Measurements from ENCODE around the gene RAB10.
A peak's percentile ranks its signal among the peaks of the same experiment; 100 is the strongest.
"Not testable (repeated sequence)": the region's sequence is repeated elsewhere in the genome, so short reads cannot be mapped to it uniquely, and the experiment has no call there.

RAB10 gene

DNA sequence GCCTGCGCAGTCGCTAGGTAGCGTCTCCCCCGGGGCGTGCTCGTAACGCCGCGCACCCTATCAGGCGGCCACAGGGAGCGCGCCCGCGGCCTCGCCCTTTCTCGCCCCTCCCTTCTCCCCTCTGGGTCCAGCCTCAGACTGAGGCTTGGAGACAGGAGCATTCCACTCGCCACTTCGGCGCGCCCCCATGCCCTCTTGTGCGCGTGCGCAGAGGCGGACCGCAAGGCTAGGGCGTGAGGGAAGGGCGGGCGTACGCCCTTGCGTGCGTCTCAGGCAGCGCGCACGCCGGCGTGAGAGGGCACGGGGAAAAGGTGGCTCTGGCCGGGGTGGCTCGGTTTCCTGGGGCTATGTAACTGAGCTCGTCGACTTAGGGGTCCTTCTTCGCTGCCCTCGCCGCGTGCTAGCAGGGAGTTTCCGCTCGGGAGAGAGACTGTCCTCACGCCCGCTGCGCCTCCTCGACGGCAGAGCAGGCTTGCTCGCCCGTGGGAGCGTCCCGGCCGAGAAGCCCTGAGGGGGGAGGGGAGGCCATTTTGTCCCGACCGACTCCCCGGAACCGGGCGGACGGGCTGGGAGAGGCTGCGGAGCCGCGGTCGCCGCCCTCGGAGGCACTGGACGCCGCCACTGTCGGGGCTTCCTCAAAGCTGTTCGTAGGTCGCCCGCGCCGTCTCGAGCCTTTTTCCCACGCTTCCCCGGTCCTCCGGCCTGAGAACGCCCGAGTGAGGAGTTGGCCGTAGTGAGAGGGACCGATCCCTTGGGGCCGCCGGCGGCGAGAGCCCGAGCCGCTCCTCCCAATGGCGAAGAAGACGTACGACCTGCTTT lies at the start of gene RAB10:
Gene RAB10, plus strand, starts transcription at position 267 of the 819 bp plus-strand sequence. Its CDS starts 525 bp downstream, at position 792.
- peak; percentile 96 to 99 (median 98) for DNase-seq (ENCODE audit: low read depth in 2 of 3, low spot score in 1 of 3)

DNA sequence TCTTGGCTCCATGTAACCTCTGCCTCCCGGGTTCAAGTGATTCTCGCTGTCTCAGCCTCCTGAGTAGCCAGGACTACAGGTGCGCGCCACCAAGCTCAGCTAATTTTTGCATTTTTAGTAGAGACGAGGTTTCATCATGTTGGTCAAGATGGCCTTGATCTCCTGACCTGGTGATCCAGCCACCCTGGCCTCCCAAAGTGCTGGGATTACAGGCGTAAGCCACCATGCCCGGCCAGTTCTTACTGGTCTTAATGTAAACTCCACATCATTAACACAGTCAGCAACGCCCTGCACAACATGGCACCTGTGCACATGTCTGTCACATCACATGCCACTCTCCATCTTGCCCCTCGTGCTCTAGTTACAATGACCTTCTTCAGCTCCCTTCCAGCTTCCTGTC lies 45.8 kb upstream of the RAB10 start:
- no peak for DNase-seq (ENCODE audit: low read depth in 2 of 3, low spot score in 1 of 3)

DNA sequence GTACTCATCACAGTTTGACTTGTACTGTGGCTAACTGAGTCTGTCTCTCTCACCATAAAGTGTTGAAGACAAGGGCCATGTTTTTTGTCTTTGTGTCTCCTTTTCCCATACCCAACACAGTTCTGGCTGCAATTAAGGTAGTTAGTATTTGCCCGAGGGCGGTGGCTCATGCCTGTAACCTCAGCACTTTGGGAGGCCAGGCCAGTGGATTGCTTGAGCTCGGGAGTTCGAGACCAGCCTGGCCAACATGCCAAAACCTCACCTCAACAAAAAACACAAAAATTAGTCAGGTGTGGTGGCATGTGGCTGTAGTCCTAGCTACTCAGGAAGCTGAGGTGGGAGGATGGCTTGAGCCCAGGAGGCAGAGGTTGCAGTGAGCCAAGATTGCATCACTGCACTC lies 44.7 kb upstream of the RAB10 start:
- no peak for DNase-seq (ENCODE audit: low read depth in 2 of 3, low spot score in 1 of 3)

DNA sequence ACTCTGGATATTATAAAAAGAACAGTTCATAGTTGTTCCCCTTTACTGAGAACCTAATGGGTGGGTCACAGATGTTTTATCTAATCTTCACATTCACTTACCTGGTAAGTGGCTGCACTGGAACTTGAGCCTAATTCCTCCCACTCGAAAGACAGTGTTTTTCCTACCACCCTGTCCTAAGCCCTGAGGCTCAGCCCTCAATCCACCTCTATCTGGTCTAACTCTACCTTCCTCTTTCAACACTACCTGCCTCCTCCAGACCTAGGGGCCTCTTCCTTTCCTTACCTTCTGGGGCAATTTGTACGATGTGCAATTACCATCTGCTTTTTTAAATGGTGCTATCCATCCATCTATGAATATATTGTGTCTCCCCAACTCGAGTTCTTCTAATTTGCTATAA lies 41.9 kb upstream of the RAB10 start:
- no peak for DNase-seq (ENCODE audit: low read depth in 2 of 3, low spot score in 1 of 3)

DNA sequence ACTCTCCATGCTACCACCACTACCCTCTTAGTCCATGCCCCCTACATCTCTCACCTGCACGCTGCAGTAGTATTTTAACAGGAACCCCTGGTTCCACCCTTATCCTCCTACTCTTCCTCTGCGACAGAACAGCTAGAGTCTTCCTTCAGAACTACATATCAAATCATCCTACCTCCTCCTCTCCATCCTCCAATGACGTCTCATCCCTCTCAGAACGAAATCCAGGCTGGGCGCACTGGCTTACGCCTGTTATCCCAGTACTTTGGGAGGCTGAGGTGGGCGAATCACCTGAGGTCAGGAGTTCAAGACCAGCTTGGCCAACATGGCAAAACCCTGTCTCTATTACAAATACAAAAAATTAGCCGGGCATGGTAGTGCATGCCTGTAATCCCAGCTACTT lies 41.3 kb upstream of the RAB10 start:
- no peak for DNase-seq (ENCODE audit: low read depth in 2 of 3, low spot score in 1 of 3)

DNA sequence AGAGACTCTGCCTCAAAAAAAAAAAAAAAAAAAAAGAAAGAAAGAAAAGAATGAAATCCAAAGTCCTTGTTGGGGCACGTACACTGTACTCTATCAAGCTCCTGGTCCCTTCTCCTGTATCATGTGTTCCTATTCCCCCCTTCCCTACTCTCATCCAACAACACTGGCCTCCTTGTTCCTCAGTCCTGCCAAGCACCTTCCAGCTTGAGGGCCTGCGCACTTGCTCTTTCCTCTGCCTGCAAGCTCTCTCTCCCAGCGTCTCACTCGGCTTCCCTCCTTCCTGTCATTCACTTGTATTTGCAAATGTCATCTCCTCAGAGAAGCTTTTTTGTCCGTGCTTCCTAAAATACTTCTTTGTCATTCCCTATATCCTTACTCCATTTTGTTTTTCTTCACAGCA lies 40.8 kb upstream of the RAB10 start:
- no peak for DNase-seq (ENCODE audit: low read depth in 2 of 3, low spot score in 1 of 3)

DNA sequence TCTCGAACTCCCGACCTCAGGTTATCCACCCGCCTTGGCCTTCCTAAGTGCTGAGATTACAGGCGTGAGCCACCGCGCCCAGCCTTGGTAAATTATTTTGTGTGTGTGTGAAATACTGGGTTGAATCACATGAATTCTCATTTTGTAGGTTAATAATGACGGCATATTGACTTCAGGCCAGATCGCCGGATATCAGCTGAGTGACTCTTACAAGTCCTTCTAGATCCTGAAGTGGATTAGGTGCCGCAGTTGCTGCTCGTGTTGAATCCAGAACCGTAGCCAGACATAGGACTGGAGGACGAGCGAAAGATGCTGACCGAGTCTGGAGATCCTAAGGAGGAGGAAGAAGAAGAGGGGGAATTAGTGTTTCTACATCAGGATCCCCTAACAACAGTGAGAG lies 39.4 kb upstream of the RAB10 start:
- no peak for DNase-seq (ENCODE audit: low read depth in 2 of 3, low spot score in 1 of 3)

DNA sequence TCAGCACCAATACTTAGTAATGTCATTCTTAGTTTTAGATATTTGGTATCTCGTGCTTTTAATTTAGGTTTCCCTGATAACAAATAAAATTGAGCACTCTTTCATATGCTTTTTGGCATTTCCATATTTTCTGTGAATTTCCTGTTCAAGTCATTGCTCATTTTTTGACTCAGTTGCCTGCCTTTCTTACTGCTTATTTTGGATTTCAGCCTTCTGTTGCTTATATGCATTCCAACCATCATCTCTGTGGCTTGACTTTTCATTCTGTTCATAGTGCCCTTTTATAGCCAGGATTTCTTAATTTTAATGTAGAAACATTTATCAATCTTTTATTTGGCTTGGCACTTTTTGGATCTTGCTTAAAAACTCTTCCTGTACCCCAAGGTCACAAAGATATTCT lies 37.0 kb upstream of the RAB10 start:
- no peak for DNase-seq (ENCODE audit: low read depth in 2 of 3, low spot score in 1 of 3)

DNA sequence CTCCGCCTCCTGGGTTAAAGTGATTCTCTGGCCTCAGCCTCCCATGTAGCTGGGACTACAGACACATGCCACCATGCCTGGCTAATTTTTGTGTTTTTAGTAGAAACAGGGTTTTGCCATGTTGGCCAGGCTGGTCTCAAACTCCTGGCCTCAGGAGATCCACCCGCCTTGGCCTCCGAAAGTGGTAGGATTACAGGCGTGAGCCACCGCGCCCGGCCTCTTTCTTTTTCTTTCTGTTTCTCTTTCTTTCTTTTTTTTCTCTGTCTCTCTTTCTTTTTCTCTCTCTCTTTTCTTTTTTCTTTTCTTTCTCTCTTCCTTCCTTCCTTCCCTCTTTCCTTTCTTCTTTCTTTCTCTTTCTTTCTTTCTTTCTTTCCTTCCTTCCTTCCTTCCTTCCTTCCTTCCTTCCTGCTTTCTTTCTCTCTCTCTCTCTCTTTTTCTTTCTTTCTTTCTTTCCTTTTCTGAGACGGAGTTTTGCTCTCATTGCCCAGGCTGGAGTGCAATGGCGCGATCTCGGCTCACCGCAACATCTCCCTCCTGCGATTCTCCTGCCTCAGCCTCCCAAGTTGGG lies 35.0 kb upstream of the RAB10 start:
- DNase-seq (ENCODE audit: low read depth in 2 of 3, low spot score in 1 of 3), result not testable (repeated sequence)

DNA sequence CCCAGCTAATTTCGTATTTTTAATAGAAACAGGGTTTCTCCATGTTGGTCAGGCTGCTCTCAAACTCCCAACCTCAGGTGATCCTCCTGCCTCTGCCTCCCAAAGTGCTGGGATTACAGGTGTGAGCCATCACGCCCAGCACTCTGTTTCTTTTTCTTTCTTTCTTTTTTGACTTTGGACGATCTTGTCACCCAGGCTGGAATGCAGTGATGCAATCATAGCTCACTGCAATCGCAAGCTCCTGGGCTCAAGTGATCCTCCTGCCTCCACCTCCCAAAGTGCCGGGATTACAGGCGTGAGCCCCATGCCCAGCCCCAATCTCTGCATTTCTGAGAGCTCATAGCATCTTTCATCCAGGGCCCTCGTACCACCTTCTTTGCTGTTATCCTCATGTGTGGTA lies 34.5 kb upstream of the RAB10 start:
- DNase-seq (ENCODE audit: low read depth in 2 of 3, low spot score in 1 of 3), result not testable (repeated sequence)

DNA sequence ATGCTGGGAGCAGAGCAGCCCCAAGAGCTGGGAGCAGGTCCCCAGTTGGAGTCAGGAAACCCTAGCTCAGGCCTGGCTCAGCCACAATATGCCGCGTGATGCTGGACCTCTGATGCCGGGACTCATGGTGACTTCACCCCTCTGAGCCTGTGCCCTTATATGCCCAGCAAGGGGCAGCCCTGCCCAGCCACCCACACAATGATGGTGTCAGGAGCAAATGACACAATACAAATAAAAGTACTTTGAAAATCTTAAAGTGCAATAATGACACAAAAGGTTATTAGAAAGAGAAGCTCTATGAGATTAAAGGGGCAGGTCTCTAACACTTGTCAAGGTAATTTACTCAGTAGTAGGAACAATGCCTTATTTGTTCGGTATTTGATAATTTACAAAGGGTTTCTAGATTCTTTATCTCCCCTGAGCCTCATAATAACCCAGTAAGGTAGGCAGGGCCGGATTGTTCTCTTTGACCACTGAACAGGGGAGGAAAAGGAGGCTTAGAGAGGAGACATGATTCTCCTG lies 33.3 kb upstream of the RAB10 start:
- no peak for DNase-seq (ENCODE audit: low read depth in 2 of 3, low spot score in 1 of 3)

DNA sequence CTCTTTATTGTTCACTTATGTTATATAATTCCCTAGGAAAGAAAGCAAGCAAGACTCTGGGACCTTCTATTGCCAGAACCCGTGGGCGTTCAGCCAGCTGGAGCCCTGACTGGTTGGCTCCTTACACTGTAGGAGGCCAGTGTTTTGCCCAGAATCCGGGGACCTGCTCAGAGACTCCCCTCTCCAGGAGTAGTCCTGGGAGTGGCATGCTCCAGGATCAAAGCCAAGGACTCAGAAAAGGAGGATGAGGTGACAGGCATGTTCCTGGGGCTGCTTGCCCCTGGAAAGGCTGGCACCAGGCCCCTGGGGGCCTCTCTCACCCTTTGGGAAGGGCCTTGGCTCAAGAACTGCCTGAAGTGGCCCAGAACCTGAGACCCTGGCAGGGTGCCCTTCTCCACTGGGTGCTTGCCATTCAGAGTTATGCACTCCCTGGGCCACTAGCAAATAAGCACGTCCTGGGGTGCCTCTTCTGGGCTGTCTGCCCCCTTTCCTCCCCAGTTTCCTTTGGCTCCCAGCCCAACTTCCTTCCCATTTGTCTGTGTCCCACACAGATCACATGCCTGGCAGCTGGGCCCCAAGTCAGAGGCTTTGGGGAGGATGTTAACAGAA lies 32.0 kb upstream of the RAB10 start:
- DNase-seq (ENCODE audit: low read depth in 2 of 3, low spot score in 1 of 3), result no peak

DNA sequence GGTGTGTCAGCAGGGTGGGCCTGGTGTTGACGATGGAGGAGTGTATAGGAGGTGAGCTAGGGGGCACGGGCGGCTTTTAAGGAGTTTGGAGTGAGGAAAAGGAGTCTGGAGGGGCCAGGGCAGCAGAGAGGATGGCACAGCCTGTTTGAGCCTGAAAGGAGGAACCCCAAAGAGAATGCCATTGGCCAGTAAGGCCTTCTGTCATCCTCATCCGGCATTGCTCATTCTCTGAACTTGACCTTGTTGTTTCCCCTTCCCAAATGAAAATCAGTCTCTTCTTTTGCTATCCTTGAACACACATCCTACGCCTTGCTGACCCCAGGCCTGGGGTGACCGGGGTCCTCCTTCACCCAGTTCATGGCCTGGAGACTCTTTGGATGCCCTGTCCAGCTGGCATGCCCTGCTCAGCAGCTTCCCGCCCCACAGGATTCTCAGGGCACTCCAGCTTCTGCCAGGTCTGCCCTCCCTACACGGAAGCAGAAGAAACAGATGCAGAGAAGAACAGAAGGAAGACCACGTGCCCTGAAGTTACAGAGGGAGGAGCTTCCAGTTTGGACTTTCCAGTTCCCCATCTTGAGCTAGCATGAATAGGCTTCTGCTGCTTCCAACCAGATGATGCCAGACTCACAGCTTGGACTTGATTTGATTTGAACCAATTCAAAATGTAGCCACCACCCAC lies 31.1 kb upstream of the RAB10 start:
- DNase-seq (ENCODE audit: low read depth in 2 of 3, low spot score in 1 of 3), result no peak

DNA sequence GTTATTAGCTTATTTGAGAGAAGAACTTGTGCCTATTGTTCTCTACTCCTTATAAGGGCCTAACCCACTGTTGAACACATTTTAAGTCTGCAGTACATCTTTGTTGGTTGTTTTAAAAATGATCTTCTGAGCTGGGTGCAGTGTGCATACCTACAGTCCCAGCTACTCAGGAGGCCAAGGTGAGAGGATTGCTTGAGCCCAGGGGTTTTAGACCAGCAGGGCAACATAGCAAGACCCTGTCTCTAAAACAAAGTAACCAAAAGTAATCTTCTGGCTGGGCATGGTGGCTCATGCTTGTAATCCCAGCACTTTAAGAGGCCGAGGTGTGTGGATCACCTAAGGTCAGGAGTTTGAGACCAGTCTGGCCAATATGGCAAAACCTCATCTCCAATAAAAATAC lies 25.8 kb upstream of the RAB10 start:
- DNase-seq (ENCODE audit: low read depth in 2 of 3, low spot score in 1 of 3), result no peak

DNA sequence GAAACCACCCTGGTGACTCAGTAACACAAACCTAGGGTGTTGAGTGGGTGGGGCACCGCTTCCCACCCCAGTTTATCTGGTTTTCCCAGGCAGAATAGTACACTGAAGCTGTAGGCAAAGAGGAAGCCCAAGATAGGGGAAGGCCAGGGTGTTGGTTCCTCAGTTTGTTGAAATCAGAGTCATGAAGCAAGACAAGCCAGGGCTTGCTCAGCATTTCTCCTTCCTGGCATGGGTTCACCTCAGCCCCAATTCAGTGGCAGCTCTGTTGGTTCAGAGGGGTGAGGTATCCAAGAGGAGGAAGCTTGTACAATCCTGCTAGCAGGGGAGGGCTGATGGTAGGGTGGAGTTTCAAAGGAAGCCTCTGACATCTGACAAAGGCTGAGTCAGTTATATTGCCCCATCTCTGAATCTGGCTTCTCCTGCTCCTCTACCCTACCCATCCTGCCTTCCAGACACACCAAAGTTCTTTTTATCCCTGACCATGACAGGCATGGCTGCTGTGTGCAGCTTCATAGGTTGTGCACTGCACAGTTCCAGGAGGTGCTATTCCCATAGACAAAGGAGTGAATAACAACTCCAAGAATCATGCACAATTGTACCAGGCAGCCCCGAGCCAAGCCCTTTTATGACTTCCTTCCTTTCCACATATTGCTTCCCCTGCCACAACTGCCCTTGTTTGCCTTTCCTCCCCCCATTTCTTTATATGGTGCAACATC lies 24.9 kb upstream of the RAB10 start:
- no peak for DNase-seq (ENCODE audit: low read depth in 2 of 3, low spot score in 1 of 3)

DNA sequence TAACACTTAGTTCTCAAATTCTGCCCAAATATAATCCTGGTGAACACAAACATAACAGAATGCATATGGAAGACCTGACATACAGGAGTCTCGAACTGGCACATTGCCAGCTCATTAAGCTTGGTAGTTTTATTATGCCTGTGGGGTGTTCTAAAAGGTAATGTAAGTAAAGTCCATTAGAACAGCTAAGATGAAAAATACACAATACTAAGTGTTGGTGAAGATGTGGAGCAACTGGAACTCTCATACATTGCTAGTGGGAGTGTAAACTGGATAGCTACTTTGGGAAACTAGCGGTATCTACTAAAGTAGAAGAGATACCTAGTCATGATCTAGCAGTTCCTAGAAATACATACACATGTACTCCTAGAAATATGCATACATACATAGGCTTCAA lies 24.3 kb upstream of the RAB10 start:
- DNase-seq (ENCODE audit: low read depth in 2 of 3, low spot score in 1 of 3), result no peak

DNA sequence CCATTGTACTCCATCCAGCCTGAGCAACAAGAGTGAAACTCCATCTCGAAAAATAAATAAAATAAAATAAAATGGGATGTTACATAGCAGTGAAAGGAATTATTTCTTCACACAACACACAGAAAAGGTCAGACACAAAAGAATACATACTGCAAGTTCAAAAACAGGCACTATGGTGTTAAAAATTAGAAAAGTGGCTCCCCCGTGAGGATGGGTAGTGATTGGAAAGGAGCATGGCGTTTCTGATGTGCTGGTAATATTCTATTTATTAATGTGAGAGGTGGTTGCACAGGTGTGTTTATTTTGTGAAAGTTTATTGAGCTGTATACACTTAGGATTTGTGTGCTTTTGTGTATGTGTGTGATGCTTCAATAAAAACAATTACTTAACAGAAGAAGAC lies 22.9 kb upstream of the RAB10 start:
- DNase-seq (ENCODE audit: low read depth in 2 of 3, low spot score in 1 of 3), result no peak

DNA sequence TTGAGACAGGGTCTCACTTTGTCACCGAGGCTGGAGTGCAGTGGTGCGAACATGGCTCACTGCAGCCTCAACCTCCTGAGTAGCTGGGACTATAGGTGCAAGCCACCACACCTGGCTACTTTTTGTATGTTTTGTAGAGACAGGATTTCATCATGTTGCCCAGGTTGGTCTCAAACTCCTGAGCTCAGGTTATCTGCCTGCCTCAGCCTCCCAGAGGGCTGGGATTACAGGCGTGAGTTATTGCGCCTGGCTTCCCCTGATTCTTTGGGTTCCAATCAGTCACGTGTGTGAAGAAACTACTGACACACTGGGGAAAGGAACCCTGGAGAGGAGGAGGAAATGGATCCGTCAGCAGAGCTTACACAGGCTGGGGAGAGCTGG lies 22.3 kb upstream of the RAB10 start:
- no peak for DNase-seq (ENCODE audit: low read depth in 2 of 3, low spot score in 1 of 3)

DNA sequence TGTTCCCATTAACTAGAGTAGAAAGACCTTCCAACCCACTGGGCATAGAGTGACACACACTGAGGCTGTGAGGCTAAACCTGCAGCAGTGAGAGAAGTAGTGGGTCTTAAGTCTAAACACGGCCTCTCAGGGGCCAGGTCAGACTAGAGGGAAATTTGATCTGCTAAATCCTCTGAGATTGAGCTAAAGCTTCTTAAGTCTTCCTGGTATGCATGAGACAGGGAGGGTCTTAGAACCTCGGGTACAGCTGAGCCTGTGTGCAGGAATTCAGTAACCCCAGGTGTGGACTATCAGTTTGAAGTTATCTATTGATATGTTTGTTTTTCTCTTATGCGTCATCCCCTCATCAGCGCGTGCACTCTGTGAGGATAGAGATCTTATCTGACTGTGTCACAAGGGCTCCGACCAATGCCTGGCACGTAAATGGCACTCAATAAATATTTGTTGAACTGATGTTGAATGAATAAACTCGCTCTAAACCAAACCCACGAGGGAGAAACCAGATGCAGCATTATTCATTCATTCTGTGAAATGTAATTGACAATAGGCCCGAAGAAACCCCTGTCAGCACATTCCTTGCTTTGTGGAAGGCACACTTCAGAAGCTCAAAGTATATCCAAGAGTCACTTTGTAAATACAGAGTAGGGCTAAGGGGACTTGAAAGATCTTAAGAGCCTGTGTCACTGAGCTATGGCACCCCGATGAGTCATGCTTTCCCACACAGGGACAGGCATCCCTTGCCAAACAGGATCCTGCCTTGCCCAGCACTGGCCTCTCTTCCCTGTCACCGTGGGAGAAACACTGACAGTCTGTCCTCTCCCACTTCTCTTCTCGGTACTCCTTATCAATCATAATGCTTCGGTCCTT lies 21.7 kb upstream of the RAB10 start:
- DNase-seq (ENCODE audit: low read depth in 2 of 3, low spot score in 1 of 3), result no peak

DNA sequence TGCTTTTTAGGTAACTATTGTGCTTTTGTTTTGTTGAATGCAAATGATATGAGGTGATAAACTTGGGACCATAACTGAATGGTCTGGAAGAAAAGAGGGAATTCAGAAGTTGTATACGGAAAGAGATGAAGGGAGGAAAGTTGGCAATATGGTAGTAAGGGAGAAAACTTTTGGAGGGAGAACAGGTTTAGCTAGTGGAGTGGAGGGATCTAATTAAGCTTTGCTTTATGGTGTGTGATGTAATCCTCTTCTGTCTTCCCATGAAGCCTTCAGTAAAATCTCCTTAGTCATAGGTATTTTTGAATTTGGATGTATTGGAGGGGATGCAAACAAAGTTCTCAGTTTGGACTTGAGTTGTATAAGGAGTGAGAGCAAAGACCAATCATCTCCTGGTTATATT lies 20.2 kb upstream of the RAB10 start:
- no peak for DNase-seq (ENCODE audit: low read depth in 2 of 3, low spot score in 1 of 3)

Measured in stimulated activated CD4-positive, alpha-beta T cell treated with anti-CD3 and anti-CD28 coated beads, Interleukin-12 subunit alpha, Interleukin-12 subunit beta, amount 100 ng/mL, for 48 hours (primary cell).